ENCODE results near the gene EZR. TPM values are rescaled to one million over a fixed set of nuclear protein-coding genes. Genes with fewer than 3 reads are reported as not detected.

The EZR gene
- total and polyA plus RNA-seq, 10 of the 15 experiments (the other 5 are each of a cell fraction or from before 2014, with no cell fraction given) = 79.1 to 282 (median 161) TPM

DNA sequence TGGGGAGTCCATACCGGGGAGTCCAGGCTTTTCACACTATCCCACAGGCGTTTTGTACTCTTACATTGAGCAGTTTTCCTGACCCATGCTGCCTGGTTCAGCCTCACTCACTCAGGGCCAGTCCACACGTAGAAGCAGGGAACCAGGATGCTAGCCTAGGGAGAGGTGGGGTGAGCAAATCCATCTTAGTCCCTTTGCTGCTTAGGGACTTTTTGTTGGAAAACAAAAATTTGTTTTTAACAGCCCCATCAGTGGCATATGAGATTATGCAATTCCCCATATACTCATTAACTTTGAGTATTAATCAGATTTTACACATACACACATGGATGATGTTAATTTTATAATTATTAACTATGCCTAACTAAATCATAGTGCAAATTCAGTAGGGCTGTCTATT, 84.2 kb downstream of the EZR start (continued):
- TF ChIP-seq NR2C2 (IDR thresholded peaks at IDR 0.05; ENCODE audit: borderline replicate concordance, control insufficient read depth, insufficient read length, low read depth) (no peak), POLR2AphosphoS2 (IDR thresholded peaks at IDR 0.05; ENCODE audit: low read depth, low read length) (no peak), MEF2B (IDR thresholded peaks at IDR 0.05; ENCODE audit: partially characterized antibody, poor library complexity, severe bottlenecking) (no peak), RBBP5 (conservative IDR thresholded peaks at IDR 0.05) (no peak), NR2C1 (IDR thresholded peaks at IDR 0.05) (no peak), CBX3 (IDR thresholded peaks at IDR 0.05; ENCODE audit: borderline replicate concordance, low read depth) (no peak)
- TF ChIP-seq, protein P1, sequence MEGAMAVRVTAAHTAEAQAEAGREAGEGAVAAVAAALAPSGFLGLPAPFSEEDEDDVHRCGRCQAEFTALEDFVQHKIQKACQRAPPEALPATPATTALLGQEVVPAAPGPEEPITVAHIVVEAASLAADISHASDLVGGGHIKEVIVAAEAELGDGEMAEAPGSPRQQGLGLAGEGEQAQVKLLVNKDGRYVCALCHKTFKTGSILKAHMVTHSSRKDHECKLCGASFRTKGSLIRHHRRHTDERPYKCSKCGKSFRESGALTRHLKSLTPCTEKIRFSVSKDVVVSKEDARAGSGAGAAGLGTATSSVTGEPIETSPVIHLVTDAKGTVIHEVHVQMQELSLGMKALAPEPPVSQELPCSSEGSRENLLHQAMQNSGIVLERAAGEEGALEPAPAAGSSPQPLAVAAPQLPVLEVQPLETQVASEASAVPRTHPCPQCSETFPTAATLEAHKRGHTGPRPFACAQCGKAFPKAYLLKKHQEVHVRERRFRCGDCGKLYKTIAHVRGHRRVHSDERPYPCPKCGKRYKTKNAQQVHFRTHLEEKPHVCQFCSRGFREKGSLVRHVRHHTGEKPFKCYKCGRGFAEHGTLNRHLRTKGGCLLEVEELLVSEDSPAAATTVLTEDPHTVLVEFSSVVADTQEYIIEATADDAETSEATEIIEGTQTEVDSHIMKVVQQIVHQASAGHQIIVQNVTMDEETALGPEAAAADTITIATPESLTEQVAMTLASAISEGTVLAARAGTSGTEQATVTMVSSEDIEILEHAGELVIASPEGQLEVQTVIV (IDR thresholded peaks at IDR 0.05; ENCODE audit: borderline replicate concordance, partially characterized antibody) = no peak

DNA sequence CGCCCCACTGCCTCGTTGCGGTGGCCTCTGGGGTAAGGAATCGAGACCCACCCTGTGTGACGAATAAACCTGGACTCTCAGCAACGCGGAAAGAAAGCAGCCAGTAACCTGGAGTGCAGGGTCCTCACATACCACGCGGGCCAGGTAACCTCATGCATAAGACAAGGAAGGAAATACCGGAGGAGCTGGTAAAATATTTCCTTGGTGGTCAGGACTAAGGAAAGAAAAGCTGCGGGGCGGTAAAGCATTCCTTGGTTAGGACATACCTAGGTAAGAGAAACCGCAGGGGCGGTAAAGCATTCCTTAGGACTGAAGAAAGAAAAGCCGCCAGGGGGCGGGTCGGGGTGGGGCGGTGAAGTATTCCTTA, 88.6 kb downstream of the EZR start:
- POLR2A ChIA-PET = interaction anchor here (0.7 kb wide), 1 partner anchor 9 kb away, joined by 3 read pairs; no protein-coding TSS in a partner anchor
- H4K20me1 ChIP-seq (ENCODE audit: control insufficient read depth, insufficient read depth) = no peaks in the 10 kb centered on the region
- H3K79me2 ChIP-seq (ENCODE audit: control insufficient read depth, insufficient read depth, low read length) = no peaks in the 10 kb centered on the region
- intact Hi-C loops (cut with micrococcal nuclease; ENCODE audit: unreplicated experiment) (no loop called here), in situ Hi-C loops (cut with MboI) (no loop called here)
- BruUV-seq (replicated peaks) = no TSS peak
- CTCF ChIA-PET = interaction anchor here (1.7 kb wide), 1 partner anchor 15 kb away, joined by 4 read pairs; no protein-coding TSS in a partner anchor
- no peak overlapping the region for H3K4me2 ChIP-seq (ENCODE audit: control insufficient read depth, insufficient read depth)
- RAD21 ChIA-PET (ENCODE audit: unreplicated experiment) = no interaction called here
- peaks cover 4% of the 10 kb centered on the region; the same call in 2 of the 3 replicates for H3K9me3 ChIP-seq (replicated peaks; ENCODE audit: control insufficient read depth, insufficient read depth, low read length)
- WGBS (ENCODE audit: insufficient coverage, insufficient replicate concordance, low lambda C conversion rate, missing lambda C conversion rate) = 85% methylated on average over 18 of the region's 18 CpGs
- H3K36me3 ChIP-seq (ENCODE audit: control insufficient read depth in 2 of 2, insufficient read depth in 2 of 2, low read length in 1 of 2) = no peaks in the 10 kb centered on the region
- SMC1A ChIA-PET (ENCODE audit: uncharacterized antibody, unreplicated experiment) = interaction anchor here (0.9 to 1.0 kb wide), 2 partner anchors 15 to 17 kb away, joined by 3 to 4 read pairs; no protein-coding TSS in a partner anchor
- H2AFZ ChIP-seq (ENCODE audit: control insufficient read depth, low read depth, low read length) = no peak overlapping the region
- H3K27ac ChIP-seq (ENCODE audit: control insufficient read depth, insufficient read depth) = no peak overlapping the region
- FAIRE-seq (no peak), ATAC-seq (no peak), DNase-seq (ENCODE audit: low read depth, low spot score) (no peak)
- no peak overlapping the region for H3K4me3 ChIP-seq
- H3K27me3 ChIP-seq (replicated peaks in 1 of 2; ENCODE audit: control insufficient read depth in 2 of 2, insufficient read depth in 2 of 2, low read length in 1 of 2) = no peaks in the 10 kb centered on the region
- no peak overlapping the region for H3K9ac ChIP-seq (ENCODE audit: control insufficient read depth, insufficient read depth, low read length)
- no peaks in the 10 kb centered on the region for H3K4me1 ChIP-seq (ENCODE audit: control insufficient read depth, insufficient read depth, low read length)
- TF ChIP-seq GABPA (IDR thresholded peaks at IDR 0.05; ENCODE audit: low read depth) (no peak), BCL3 (IDR thresholded peaks at IDR 0.05; ENCODE audit: borderline replicate concordance, insufficient read depth, low read depth, low read length, poor library complexity, severe bottlenecking) (no peak), MAX (IDR thresholded peaks at IDR 0.05; ENCODE audit: low read depth, low read length) (no peak), CBX3 (IDR thresholded peaks at IDR 0.05; ENCODE audit: borderline replicate concordance, low read depth) (no peak), RAD21 (IDR thresholded peaks at IDR 0.05; ENCODE audit: insufficient read depth, low read depth, low read length) (no peak), POU2F2 (IDR thresholded peaks at IDR 0.05; ENCODE audit: borderline replicate concordance, low read depth, low read length) (no peak), SMARCA5 (IDR thresholded peaks at IDR 0.05) (no peak), ZNF274 (IDR thresholded peaks at IDR 0.05; ENCODE audit: insufficient read depth, insufficient read length) (no peak), SPI1 (IDR thresholded peaks at IDR 0.05; ENCODE audit: borderline replicate concordance, insufficient read depth, low read depth, low read length) (no peak), CREB1 (IDR thresholded peaks at IDR 0.05; ENCODE audit: low read depth) (no peak), RBBP5 (conservative IDR thresholded peaks at IDR 0.05) (no peak), KAT2A (conservative IDR thresholded peaks at IDR 0.05; ENCODE audit: control insufficient read depth, low read depth, low read length) (no peak), SREBF2 (IDR thresholded peaks at IDR 0.05; ENCODE audit: low read length) (no peak)
- TF ChIP-seq, protein P2, sequence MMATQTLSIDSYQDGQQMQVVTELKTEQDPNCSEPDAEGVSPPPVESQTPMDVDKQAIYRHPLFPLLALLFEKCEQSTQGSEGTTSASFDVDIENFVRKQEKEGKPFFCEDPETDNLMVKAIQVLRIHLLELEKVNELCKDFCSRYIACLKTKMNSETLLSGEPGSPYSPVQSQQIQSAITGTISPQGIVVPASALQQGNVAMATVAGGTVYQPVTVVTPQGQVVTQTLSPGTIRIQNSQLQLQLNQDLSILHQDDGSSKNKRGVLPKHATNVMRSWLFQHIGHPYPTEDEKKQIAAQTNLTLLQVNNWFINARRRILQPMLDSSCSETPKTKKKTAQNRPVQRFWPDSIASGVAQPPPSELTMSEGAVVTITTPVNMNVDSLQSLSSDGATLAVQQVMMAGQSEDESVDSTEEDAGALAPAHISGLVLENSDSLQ (IDR thresholded peaks at IDR 0.05) = no peak
